Measurements from ENCODE around the gene HNRNPF. TPM values are rescaled to one million over a fixed set of nuclear protein-coding genes. Genes with fewer than 3 reads are reported as not detected.
A peak's percentile ranks its signal among the peaks of the same experiment; 100 is the strongest.
"Not testable (repeated sequence)": the region's sequence is repeated elsewhere in the genome, so short reads cannot be mapped to it uniquely, and the experiment has no call there.

HNRNPF gene
- total and polyA plus RNA-seq, 5 donors, result 41.6 to 93.4 (median 75.4) TPM

DNA sequence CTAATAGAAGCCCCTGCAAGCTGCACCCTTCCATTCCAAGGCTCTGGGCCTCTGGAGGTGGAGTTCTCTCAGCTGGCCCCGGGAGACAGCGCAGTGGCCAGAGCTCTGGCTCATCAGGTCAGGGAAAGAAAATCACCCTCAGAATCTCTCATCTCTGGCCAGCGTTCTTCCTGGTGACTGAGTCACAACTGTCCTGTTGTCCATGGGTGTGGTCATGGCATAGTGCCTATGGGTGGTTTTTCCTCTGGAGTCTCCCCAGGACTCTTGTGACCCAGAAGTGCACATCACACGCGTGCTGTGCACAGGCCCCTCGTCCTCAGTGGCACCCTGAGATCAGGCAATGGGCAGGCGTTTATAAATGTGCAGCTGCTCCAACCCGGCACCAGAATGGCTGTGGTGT, 64.9 kb downstream of the HNRNPF start:
- no peak overlapping the region for H3K27ac ChIP-seq (ENCODE audit: low read length)
- no peaks in the 10 kb centered on the region for H3K4me1 ChIP-seq (ENCODE audit: control insufficient read depth, insufficient read depth, low read length)
- H3K27me3 ChIP-seq (ENCODE audit: control insufficient read depth, insufficient read depth), result no peaks in the 10 kb centered on the region
- DNase-seq (no peak), ATAC-seq (no peak)
- intact Hi-C loops (cut with DNase I), result loop anchor here in 2 of 4 donors (10.0 kb wide), 1 partner anchor 49 kb away; no protein-coding TSS in a partner anchor
- H3K9me3 ChIP-seq (ENCODE audit: control insufficient read depth, low read length), result no peaks in the 10 kb centered on the region
- H3K4me3 ChIP-seq (ENCODE audit: low read length), result no peak overlapping the region
- WGBS, result 79% methylated on average over 8 of the region's 8 CpGs

DNA sequence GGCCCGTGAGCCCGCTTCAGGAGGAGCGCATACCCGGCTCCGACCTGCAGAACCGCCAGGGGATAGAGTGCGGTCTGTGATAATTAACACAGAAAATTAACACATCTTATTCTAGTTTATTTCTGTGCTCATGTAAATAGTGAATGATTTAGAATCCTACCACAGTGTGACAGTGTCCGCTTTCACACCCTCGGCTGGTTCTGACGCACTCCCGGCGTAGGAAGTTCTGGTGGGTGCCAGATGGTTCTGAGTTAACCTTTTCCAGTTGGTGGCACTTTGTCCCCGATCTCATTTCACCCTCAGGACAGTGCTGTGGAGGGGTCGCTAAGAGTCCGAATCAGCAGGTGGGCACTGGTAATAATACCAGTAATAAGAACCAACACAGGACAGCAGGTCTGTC, 65.9 kb downstream of the HNRNPF start:
- 95% methylated on average over 15 of the region's 15 CpGs for WGBS
- H3K4me3 ChIP-seq (ENCODE audit: low read length), result no peak overlapping the region
- DNase-seq (no peak), ATAC-seq (no peak)
- intact Hi-C loops (cut with DNase I), result loop anchor here in 2 of 4 donors (10.0 kb wide), 1 partner anchor 48 kb away; no protein-coding TSS in a partner anchor
- no peaks in the 10 kb centered on the region for H3K27me3 ChIP-seq (ENCODE audit: control insufficient read depth, insufficient read depth)
- no peaks in the 10 kb centered on the region for H3K9me3 ChIP-seq (ENCODE audit: control insufficient read depth, low read length)
- H3K27ac ChIP-seq (ENCODE audit: low read length), result no peak overlapping the region
- H3K4me1 ChIP-seq (ENCODE audit: control insufficient read depth, insufficient read depth, low read length), result no peaks in the 10 kb centered on the region

DNA sequence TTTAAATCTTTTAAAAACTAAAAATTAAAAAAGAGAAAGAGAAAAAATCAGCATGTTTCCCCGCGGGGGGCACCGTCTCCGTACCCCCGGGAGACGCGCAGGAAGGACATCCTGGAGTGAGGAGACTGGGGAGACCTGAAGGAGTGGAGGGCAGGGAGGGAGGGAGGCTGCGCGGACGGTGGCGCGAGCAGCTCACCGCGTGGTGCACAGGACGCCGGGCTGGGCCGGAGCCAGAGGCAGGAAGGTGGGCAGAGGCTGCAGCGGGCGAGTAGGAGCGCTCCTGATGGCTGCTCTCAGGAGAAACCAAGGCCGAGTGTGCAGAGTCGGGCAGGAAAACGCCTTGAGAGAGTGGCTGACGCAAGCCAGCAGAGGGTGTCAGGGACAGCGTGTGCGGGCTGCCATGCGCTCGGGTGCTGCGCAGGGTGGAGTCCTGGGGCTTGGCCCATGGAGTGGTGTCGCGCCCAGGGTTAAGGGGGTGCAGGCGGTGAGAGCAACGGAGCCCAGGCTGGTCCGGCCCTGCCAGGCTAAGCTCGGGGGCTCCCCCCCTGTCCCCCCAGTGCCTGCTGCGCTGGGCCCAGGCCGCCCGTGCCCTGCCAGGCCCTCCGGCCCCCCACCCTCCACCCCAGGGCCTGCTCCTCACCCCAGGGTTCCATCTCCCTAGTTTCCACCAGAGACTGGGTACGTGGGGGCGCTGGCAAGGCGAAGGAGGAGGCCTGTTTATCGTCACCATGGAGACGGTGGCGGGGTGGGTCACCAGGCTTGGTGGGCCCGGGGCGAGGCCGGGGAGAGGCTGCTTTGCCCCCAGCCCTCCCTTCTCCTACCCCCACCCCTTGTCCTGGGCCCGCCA, 66.5 kb downstream of the HNRNPF start:
- Histone ChIP-seq H3K27ac (ENCODE audit: low read length) (no peak overlapping the region), H3K4me3 (ENCODE audit: low read length) (no peak overlapping the region), H3K9me3 (ENCODE audit: control insufficient read depth, low read length) (no peaks in the 10 kb centered on the region), H3K4me1 (ENCODE audit: control insufficient read depth, insufficient read depth, low read length) (no peaks in the 10 kb centered on the region), H3K27me3 (ENCODE audit: control insufficient read depth, insufficient read depth) (no peaks in the 10 kb centered on the region)
- ATAC-seq (peak; percentile 42), DNase-seq (peak in 1 of 3 donors; percentile 57)
- WGBS, result 87% methylated on average over 49 of the region's 49 CpGs
- intact Hi-C loops (cut with DNase I), result loop anchor here in 2 of 4 donors (10.0 kb wide), 1 partner anchor 48 kb away; no protein-coding TSS in a partner anchor

DNA sequence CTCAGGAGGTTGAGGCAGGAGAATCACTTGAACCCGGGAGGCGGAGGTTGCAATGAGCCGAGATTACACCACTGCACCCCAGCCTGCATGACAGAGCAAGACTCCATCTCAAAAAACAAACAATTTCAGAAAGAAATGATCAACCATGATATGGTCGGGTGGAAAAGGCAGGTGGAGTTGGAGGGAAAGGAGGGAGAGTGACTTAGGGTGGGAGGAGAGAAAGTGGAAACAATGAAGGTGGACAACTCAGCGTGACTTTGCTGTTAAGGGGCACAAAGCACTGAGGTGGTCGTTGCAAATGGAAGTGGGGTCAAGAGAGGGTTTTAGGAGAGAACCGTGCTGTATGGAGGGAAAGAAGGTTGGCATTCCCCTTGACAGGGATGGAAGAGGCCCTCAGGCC, 67.5 kb downstream of the HNRNPF start:
- no peaks in the 10 kb centered on the region for H3K9me3 ChIP-seq (ENCODE audit: control insufficient read depth, low read length)
- H3K27me3 ChIP-seq (ENCODE audit: control insufficient read depth, insufficient read depth), result no peaks in the 10 kb centered on the region
- no peak for ATAC-seq
- intact Hi-C loops (cut with DNase I), result loop anchor here in 2 of 4 donors (10.0 kb wide), 1 partner anchor 47 kb away; no protein-coding TSS in a partner anchor
- H3K4me3 ChIP-seq (ENCODE audit: low read length), result no peak overlapping the region
- DNase-seq, result no peak
- H3K27ac ChIP-seq (ENCODE audit: low read length), result no peak overlapping the region
- 88% methylated on average over 7 of the region's 7 CpGs for WGBS
- H3K4me1 ChIP-seq (ENCODE audit: control insufficient read depth, insufficient read depth, low read length), result no peaks in the 10 kb centered on the region

DNA sequence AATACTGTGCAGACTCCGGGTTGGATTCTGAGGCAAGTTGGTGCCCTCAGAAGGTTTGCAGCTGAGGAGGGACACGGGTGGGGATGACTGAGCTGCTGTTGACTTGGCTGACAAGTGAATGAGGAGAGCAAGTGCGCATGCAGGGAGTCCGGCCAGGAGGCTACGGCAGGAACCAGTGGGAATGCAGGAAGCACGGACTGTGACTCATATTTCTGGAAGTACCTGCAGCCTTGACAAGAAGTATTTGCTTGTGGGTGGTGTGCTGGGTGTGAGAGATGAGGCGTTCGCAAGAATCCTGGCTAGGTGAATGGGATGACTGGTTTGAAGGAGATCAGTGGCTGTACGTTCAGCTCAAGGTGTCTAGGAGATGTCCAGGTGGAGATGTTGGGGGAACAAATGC, 68.4 kb downstream of the HNRNPF start:
- H3K4me3 ChIP-seq (ENCODE audit: low read length), result no peak overlapping the region
- intact Hi-C loops (cut with DNase I), result loop anchor here in 2 of 4 donors (10.0 kb wide), 1 partner anchor 46 kb away; no protein-coding TSS in a partner anchor
- H3K4me1 ChIP-seq (ENCODE audit: control insufficient read depth, insufficient read depth, low read length), result no peaks in the 10 kb centered on the region
- H3K27ac ChIP-seq (ENCODE audit: low read length), result no peak overlapping the region
- no peaks in the 10 kb centered on the region for H3K27me3 ChIP-seq (ENCODE audit: control insufficient read depth, insufficient read depth)
- no peaks in the 10 kb centered on the region for H3K9me3 ChIP-seq (ENCODE audit: control insufficient read depth, low read length)
- DNase-seq, result no peak
- no peak for ATAC-seq
- 63% methylated on average over 9 of the region's 9 CpGs for WGBS

DNA sequence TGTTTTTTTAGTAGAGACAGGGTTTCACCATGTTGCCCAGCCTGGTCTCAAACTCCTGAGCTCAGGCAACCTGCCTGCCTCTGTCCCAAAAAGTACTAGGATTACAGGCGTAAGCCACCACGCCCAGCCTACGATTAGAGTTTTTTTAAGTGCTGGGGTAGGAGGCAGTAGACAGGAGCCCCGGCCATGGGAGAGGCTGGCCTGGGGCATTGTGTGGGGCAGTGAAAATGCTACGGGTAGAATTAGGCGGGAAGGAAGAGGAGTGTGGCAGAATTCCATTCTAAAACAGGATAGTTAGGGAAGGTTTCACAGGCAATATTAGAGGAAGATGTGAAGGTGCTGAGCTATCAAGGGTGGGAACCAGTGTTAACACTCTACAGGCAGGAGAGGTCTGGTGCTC, 68.9 kb downstream of the HNRNPF start:
- no peak overlapping the region for H3K4me3 ChIP-seq (ENCODE audit: low read length)
- no peak overlapping the region for H3K27ac ChIP-seq (ENCODE audit: low read length)
- H3K9me3 ChIP-seq (ENCODE audit: control insufficient read depth, low read length), result no peaks in the 10 kb centered on the region
- intact Hi-C loops (cut with DNase I), result loop anchor here in 2 of 4 donors (10.0 kb wide), 1 partner anchor 45 kb away; no protein-coding TSS in a partner anchor
- DNase-seq (no peak), ATAC-seq (no peak)
- no peaks in the 10 kb centered on the region for H3K27me3 ChIP-seq (ENCODE audit: control insufficient read depth, insufficient read depth)
- H3K4me1 ChIP-seq (ENCODE audit: control insufficient read depth, insufficient read depth, low read length), result no peaks in the 10 kb centered on the region
- 87% methylated on average over 6 of the region's 6 CpGs for WGBS

DNA sequence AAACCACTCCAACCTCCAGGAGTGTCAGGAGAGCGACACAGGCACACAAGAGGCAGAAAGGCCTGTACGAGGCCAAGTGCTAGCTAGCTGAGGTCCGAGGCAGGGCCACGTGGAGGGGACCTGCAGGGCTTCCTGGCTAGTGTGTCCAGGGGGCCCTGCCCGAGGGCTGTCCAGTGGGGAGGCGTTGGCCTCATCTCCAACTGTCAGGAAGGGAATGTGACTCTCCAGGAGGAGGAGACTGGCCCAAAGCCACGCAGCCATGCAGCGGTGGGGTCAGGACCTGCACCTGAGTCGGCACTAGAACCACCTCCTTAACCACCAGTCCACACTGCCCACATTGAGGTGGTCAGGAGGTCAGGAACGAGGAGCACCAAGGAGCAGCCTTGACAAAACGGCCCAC, 69.8 kb downstream of the HNRNPF start:
- intact Hi-C loops (cut with DNase I), result no loop called here
- Histone ChIP-seq H3K27me3 (ENCODE audit: control insufficient read depth, insufficient read depth) (no peaks in the 10 kb centered on the region), H3K27ac (ENCODE audit: low read length) (no peak overlapping the region), H3K4me3 (ENCODE audit: low read length) (no peak overlapping the region), H3K4me1 (ENCODE audit: control insufficient read depth, insufficient read depth, low read length) (no peaks in the 10 kb centered on the region), H3K9me3 (ENCODE audit: control insufficient read depth, low read length) (no peaks in the 10 kb centered on the region)
- DNase-seq (no peak), ATAC-seq (peak in 1 of 2 donors; percentile 25)
- 50% methylated on average over 11 of the region's 11 CpGs for WGBS

DNA sequence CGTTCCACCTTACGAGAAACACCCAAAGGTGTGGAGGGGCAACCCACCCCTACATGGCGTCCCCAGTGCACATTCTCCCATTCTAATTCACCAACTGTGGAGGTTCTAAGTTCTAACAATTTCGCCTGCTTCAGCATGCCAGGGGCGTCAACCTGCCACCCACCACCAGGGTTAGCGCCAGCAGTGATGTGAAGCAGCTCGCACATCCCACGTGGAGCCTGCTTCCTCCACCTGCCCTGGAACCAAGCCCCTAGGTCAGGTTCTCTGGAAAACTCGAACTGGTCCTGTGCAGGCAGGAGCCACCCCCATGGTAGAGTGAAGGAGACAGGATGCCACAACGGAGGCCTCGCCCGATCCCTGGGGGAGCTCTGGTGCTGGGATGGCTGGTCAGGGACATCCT, 70.9 kb downstream of the HNRNPF start:
- DNase-seq, result no peak
- Histone ChIP-seq H3K27me3 (ENCODE audit: control insufficient read depth, insufficient read depth) (no peaks in the 10 kb centered on the region), H3K4me3 (ENCODE audit: low read length) (no peak overlapping the region), H3K9me3 (ENCODE audit: control insufficient read depth, low read length) (no peaks in the 10 kb centered on the region), H3K27ac (ENCODE audit: low read length) (no peak overlapping the region), H3K4me1 (ENCODE audit: control insufficient read depth, insufficient read depth, low read length) (no peaks in the 10 kb centered on the region)
- WGBS, result 82% methylated on average over 12 of the region's 12 CpGs
- ATAC-seq, result no peak
- intact Hi-C loops (cut with DNase I), result no loop called here

DNA sequence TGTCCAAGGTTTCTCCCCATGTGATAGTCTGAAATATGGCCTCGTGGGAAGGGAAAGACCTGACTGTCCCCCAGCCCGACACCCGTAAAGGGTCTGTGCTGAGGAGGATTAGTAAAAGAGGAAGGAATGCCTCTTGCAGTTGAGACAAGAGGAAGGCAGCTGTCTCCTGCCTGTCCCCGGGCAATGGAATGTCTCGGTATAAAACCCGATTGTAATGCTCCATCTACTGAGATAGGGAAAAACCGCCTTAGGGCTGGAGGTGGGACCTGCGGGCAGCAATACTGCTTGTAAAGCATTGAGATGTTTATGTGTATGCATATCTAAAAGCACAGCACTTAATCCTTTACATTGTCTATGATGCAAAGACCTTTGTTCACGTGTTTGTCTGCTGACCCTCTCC, 71.5 kb downstream of the HNRNPF start:
- H3K4me1 ChIP-seq (ENCODE audit: control insufficient read depth, insufficient read depth, low read length); intact Hi-C loops (cut with DNase I); H3K27ac ChIP-seq (ENCODE audit: low read length); ATAC-seq; DNase-seq; H3K9me3 ChIP-seq (ENCODE audit: control insufficient read depth, low read length); H3K27me3 ChIP-seq (ENCODE audit: control insufficient read depth, insufficient read depth); H3K4me3 ChIP-seq (ENCODE audit: low read length): not testable (repeated sequence)
- 32% methylated on average over 6 of the region's 9 CpGs for WGBS

DNA sequence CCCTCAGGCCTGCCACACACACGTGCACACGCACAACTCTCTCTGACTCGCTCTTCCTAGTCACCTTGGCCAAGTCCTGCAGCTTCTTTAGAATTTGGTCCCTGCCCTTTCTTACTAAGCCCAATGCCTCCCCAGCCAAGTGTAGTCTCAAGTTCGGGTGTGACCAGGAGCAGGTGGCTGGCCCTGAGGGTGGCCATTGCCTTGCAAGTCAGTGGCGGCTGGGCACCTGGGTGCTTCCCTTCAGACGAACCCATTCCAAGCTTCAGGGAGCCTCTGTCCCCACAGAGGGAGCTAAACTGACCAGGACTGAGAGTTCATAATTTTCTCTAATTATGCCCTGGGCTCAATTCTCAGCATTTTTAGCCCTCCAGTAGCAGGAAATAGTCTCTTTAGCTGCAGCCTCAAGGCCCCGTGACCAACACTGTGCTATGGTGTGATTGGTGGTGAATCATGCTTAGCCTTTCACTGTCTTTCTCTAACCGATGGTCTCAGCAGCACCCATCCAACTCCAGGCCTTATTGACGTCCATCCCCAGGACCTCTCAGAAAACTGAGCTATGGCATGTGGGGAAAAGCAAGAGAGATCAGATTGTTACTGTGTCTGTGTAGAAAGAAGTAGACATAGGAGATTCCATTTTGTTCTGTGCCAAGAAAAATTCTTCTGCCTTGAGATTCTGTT, 72.2 kb downstream of the HNRNPF start:
- DNase-seq, result no peak
- no peak overlapping the region for H3K4me3 ChIP-seq (ENCODE audit: low read length)
- ATAC-seq, result no peak

DNA sequence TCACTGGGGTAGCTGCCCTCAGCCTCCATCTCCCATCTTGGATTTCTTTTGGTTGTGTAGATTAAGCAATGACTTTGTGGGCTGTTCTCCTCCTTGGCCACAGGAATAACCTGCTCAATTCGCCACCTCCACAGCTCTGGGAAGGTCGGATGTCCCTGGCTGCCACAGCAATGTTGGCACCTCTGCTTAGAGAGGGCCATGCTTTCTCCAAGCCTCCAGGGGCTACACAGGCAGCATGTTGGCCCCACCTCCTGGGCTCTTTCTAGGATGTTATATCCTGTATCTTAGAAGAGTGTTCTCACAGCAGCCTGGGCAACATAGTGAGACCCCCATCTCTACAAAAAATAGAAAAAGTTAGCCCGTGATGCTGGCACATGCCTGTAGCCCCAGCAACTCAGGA, 72.9 kb downstream of the HNRNPF start:
- Histone ChIP-seq H3K9me3 (ENCODE audit: control insufficient read depth, low read length) (no peaks in the 10 kb centered on the region), H3K4me3 (ENCODE audit: low read length) (no peak overlapping the region), H3K27me3 (ENCODE audit: control insufficient read depth, insufficient read depth) (no peaks in the 10 kb centered on the region), H3K4me1 (ENCODE audit: control insufficient read depth, insufficient read depth, low read length) (no peaks in the 10 kb centered on the region), H3K27ac (ENCODE audit: low read length) (no peak overlapping the region)
- DNase-seq, result no peak
- ATAC-seq, result no peak
- intact Hi-C loops (cut with DNase I), result no loop called here
- 86% methylated on average over 3 of the region's 3 CpGs for WGBS

More for the DNA sequence above, 72.2 kb downstream of the HNRNPF start:
- 82% methylated on average over 9 of the region's 9 CpGs for WGBS
- intact Hi-C loops (cut with DNase I), result no loop called here
- H3K27ac ChIP-seq (ENCODE audit: low read length), result no peak overlapping the region
- H3K4me1 ChIP-seq (ENCODE audit: control insufficient read depth, insufficient read depth, low read length), result no peaks in the 10 kb centered on the region
- H3K9me3 ChIP-seq (ENCODE audit: control insufficient read depth, low read length), result no peaks in the 10 kb centered on the region
- H3K27me3 ChIP-seq (ENCODE audit: control insufficient read depth, insufficient read depth), result no peaks in the 10 kb centered on the region
